ENCODE data around the gene DNTT. TPM values are rescaled to one million over a fixed set of nuclear protein-coding genes. Genes with fewer than 3 reads are reported as not detected.
A peak's percentile ranks its signal among the peaks of the same experiment; 100 is the strongest.

Gene DNTT
- total RNA-seq, 1 donor from 2014 or later: not detected

DNA sequence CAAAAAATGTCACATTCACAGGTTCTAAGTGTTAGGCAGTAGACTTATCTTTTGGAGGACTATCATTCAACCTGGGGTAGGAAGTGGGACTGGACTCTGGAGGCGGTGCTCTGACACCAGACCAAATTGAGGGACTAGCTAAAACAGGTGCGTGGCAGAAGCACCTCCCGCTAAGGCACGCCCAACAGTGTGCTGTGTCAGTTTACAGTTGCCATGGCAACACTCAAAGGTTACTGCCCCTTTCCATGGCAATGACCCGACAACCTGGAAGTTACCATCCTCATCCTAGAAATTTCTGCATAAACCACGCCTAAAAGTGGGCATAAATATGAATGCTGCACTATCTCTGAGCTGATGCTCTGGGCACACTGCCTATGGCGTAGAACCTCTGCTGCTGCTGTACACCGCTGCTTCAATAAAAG lies 18.9 kb upstream of the DNTT start:
- H3K9me3 ChIP-seq: no peaks in the 10 kb centered on the region
- H3K4me3 ChIP-seq: no peak overlapping the region
- intact Hi-C loops (cut with DNase I): no loop called here
- H3K36me3 ChIP-seq: no peaks in the 10 kb centered on the region
- H3K27me3 ChIP-seq (ENCODE audit: low read depth): no peaks in the 10 kb centered on the region
- no peak for ATAC-seq
- peaks cover 9% of the 10 kb centered on the region for H3K4me1 ChIP-seq
- H3K27ac ChIP-seq: no peak overlapping the region
- TF ChIP-seq CTCF (IDR thresholded peaks at IDR 0.05): no peak
- no peak for DNase-seq

DNA sequence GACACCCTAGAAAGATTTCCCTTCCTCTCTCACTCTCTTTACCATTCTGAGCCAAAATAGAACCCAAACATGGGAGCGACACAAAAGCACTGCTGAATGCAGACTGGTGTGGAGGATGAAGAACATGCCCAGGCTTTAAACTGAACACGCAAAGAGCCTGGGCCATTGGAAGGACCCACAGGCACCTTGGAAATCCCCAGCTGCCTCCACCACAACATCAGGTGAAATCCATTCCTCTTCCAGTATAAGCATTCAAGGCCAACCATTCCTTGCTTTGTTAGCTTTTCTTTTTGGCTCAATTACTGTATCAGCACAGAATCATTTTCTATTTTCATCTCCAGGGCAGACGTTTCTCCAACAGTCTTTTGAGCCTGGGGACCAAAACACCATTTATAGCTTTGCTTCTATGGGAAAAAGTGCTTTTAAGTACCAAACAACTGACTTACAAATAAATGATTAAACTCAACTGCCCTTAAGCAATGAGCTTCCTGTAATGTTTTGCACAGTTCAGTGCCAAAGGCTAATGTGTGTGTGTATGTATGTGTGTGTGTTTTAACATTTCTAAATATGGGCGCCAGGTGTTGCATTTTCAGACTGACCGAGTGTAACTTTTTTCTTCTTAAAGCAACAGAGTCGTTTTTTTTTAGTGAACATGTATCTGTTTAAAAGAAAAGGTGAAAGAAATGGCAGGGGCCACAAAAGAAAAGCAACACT lies 16.7 kb upstream of the DNTT start:
- DNase-seq (no peak), ATAC-seq (peak; percentile 85 to 87)
- H3K9me3 ChIP-seq: no peaks in the 10 kb centered on the region
- intact Hi-C loops (cut with DNase I): no loop called here
- H3K27ac ChIP-seq: peak overlapping the region; percentile 54
- H3K36me3 ChIP-seq: no peaks in the 10 kb centered on the region
- no peak for TF ChIP-seq CTCF (IDR thresholded peaks at IDR 0.05)
- H3K27me3 ChIP-seq (ENCODE audit: low read depth): no peaks in the 10 kb centered on the region
- no peak overlapping the region for H3K4me3 ChIP-seq
- peaks cover 9% of the 10 kb centered on the region for H3K4me1 ChIP-seq

GRCh38 chr10:96288151-96288621 lies 16.0 kb upstream of the DNTT start:
- Histone ChIP-seq H3K27ac (no peak overlapping the region), H3K9me3 (no peaks in the 10 kb centered on the region), H3K4me1 (peaks cover 9% of the 10 kb centered on the region), H3K4me3 (no peak overlapping the region), H3K27me3 (ENCODE audit: low read depth) (no peaks in the 10 kb centered on the region), H3K36me3 (no peaks in the 10 kb centered on the region)
- DNase-seq: no peak
- no peak for ATAC-seq
- intact Hi-C loops (cut with DNase I): no loop called here
- TF ChIP-seq CTCF (IDR thresholded peaks at IDR 0.05): no peak

DNA sequence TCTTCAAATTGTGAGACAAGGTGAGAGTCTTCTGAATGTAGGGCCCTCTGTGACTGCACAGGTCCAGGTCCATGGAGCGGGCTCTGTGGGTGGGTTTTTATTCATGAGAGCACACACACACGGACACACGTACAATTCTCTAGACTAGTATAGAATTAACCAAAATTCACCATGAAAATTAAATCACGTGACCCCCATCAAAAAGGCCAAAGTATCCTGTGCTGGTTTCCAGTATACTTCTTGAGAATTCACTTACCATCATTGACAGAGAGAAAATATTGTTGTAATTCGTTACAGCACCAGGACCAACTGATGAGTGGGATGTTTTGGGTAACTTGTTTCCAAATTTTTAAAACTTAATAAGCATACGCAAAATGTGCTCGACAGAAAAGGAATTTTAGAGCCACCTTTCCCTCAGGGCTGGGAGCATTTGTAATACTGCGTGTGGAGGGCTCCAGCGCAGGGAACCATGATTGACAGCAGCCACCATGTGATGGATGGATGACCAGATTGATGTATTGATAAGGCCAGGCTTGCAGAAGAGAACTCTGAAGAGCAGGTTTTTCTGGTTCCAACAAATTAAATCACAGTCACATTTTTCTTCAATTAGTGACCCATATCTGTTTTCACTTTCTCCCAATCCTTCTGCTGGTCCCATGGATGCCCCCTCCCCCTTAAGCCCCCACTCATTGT lies 14.9 kb upstream of the DNTT start:
- no peak overlapping the region for H3K4me3 ChIP-seq
- intact Hi-C loops (cut with DNase I): no loop called here
- H3K36me3 ChIP-seq: no peaks in the 10 kb centered on the region
- DNase-seq: no peak
- TF ChIP-seq CTCF (IDR thresholded peaks at IDR 0.05): no peak
- H3K27me3 ChIP-seq (ENCODE audit: low read depth): no peaks in the 10 kb centered on the region
- no peaks in the 10 kb centered on the region for H3K9me3 ChIP-seq
- H3K27ac ChIP-seq: no peak overlapping the region
- peaks cover 9% of the 10 kb centered on the region for H3K4me1 ChIP-seq
- no peak for ATAC-seq

GRCh38 chr10:96290368-96291133 lies 13.7 kb upstream of the DNTT start:
- Histone ChIP-seq H3K4me1 (peaks cover 9% of the 10 kb centered on the region), H3K36me3 (no peaks in the 10 kb centered on the region), H3K4me3 (no peak overlapping the region), H3K9me3 (no peaks in the 10 kb centered on the region), H3K27me3 (ENCODE audit: low read depth) (no peaks in the 10 kb centered on the region), H3K27ac (no peak overlapping the region)
- ATAC-seq (no peak), DNase-seq (no peak)
- intact Hi-C loops (cut with DNase I): loop anchor here (5.0 kb wide), 1 partner anchor 58 kb away; no protein-coding TSS in a partner anchor
- no peak for TF ChIP-seq CTCF (IDR thresholded peaks at IDR 0.05)
